WI38 (cell line): ENCODE results near the gene ZNF341.
"Not testable (repeated sequence)": the region's sequence is repeated elsewhere in the genome, so short reads cannot be mapped to it uniquely, and the experiment has no call there.

ENCODE experiments used
- H3K4me3 ChIP-seq: 2 replicates; pipeline ENCODE4 v1.5.1; 2011; ENCODE audit warnings: low read depth, mild to moderate bottlenecking, control low read depth, low read length
- CTCF ChIP-seq: IDR thresholded peaks from 2 replicates; pipeline ENCODE4 v1.5.1; 2012; ENCODE audit warnings: low read depth, mild to moderate bottlenecking, control low read depth, low read length

ZNF341 gene

GRCh38 chr20:33694639-33695012 lies 37.2 kb upstream of the ZNF341 start:
- TF ChIP-seq CTCF: no peak
- H3K4me3 ChIP-seq: no peak overlapping the region

GRCh38 chr20:33696448-33696847 lies 35.3 kb upstream of the ZNF341 start:
- H3K4me3 ChIP-seq: no peak overlapping the region
- no peak for TF ChIP-seq CTCF

- no peak overlapping the region for H3K4me3 ChIP-seq
- no peak for TF ChIP-seq CTCF
These were observed 34.7 kb upstream of the ZNF341 start for GRCh38 chr20:33697129-33697528.

- not testable (repeated sequence) for H3K4me3 ChIP-seq
These were observed 32.8 kb upstream of the ZNF341 start for GRCh38 chr20:33698966-33699365.

GRCh38 chr20:33700696-33701441 lies 30.9 kb upstream of the ZNF341 start:
- not testable (repeated sequence) for H3K4me3 ChIP-seq

- H3K4me3 ChIP-seq: no peak overlapping the region
These were observed 30.0 kb upstream of the ZNF341 start for GRCh38 chr20:33701629-33702450.

GRCh38 chr20:33702861-33703260 lies 28.9 kb upstream of the ZNF341 start:
- no peak overlapping the region for H3K4me3 ChIP-seq
- TF ChIP-seq CTCF: no peak

More at GRCh38 chr20:33701629-33702450, 30.0 kb upstream of the ZNF341 start:
- no peak for TF ChIP-seq CTCF

GRCh38 chr20:33703498-33704137 lies 28.2 kb upstream of the ZNF341 start:
- no peak overlapping the region for H3K4me3 ChIP-seq
- TF ChIP-seq CTCF: no peak
